Neural progenitor cell (in vitro differentiated cells): Measurements from ENCODE around the gene ATXN10. TPM values are rescaled to one million over a fixed set of nuclear protein-coding genes. Genes with fewer than 3 reads are reported as not detected.
A peak's percentile ranks its signal among the peaks of the same experiment; 100 is the strongest.

Experiments
- DNase-seq: peaks from one replicate; pipeline ENCODE4 v3.0.0-alpha.2; 2016; ENCODE audit warnings: low spot score
- H2AFZ ChIP-seq: fragments of 200-600 bp; sonication (generic); replicated peaks from 2 replicates; pipeline ENCODE4 v1.6.1; 2016; ENCODE audit warnings: antibody characterized with exemption
- H3F3A ChIP-seq: fragments of 200-600 bp; sonication (generic); 2 replicates; pipeline ENCODE4 v1.6.1; 2016; ENCODE audit warnings: antibody characterized with exemption, low read depth
- H3K27ac ChIP-seq: fragments of 200-600 bp; sonication (generic); 2 replicates; pipeline ENCODE4 v1.5.1; 2016; ENCODE audit warnings: mild to moderate bottlenecking
- H3K27me3 ChIP-seq: fragments of 200-600 bp; sonication (generic); 2 replicates; pipeline ENCODE4 v1.6.1; 2016; ENCODE audit warnings: mild to moderate bottlenecking, moderate library complexity
- H3K36me3 ChIP-seq: fragments of 200-600 bp; sonication (generic); 2 replicates; pipeline ENCODE4 v1.5.1; 2016
- H3K4me1 ChIP-seq: fragments of 200-600 bp; sonication (generic); 2 replicates; pipeline ENCODE4 v1.6.1; 2016; ENCODE audit warnings: mixed run types
- H3K4me2 ChIP-seq: fragments of 200-600 bp; sonication (generic); 2 replicates; pipeline ENCODE4 v1.6.1; 2016
- H3K4me3 ChIP-seq: fragments of 200-600 bp; sonication (generic); 2 replicates; pipeline ENCODE4 v1.5.1; 2016
- H3K79me2 ChIP-seq: fragments of 200-600 bp; sonication (generic); 2 replicates; pipeline ENCODE4 v1.6.1; 2016; ENCODE audit warnings: low read depth
- H3K9ac ChIP-seq: fragments of 200-600 bp; sonication (generic); 2 replicates; pipeline ENCODE4 v1.6.1; 2016
- H3K9me3 ChIP-seq: fragments of 200-600 bp; sonication (generic); 2 replicates; pipeline ENCODE4 v1.5.1; 2016; ENCODE audit warnings: low read depth
- H4K20me1 ChIP-seq: fragments of 200-600 bp; sonication (generic); 2 replicates; pipeline ENCODE4 v1.6.1; 2016; ENCODE audit warnings: low read depth
- H3K27ac Mint-ChIP-seq: 3 replicates; pipeline ENCODE4 v1.8.0; 2021; ENCODE audit warnings: mixed read lengths
- H3K27me3 Mint-ChIP-seq: 2 replicates; pipeline ENCODE4 v1.8.0; 2022; ENCODE audit warnings: low read depth, mild to moderate bottlenecking, inconsistent platforms, moderate library complexity, mixed read lengths; ENCODE audit not compliant: insufficient read depth
- H3K36me3 Mint-ChIP-seq: 3 replicates; pipeline ENCODE4 v1.8.0; 2021; ENCODE audit warnings: mixed read lengths
- H3K4me1 Mint-ChIP-seq: 3 replicates; pipeline ENCODE4 v1.8.0; 2021; ENCODE audit warnings: mixed read lengths
- H3K4me3 Mint-ChIP-seq: 3 replicates; pipeline ENCODE4 v1.8.0; 2021; ENCODE audit warnings: mild to moderate bottlenecking, moderate library complexity, mixed read lengths
- H3K9me3 Mint-ChIP-seq: 3 replicates; pipeline ENCODE4 v1.8.0; 2020; ENCODE audit warnings: mixed read lengths
- CTCF ChIP-seq: fragments of 200-600 bp; sonication (generic); IDR thresholded peaks from 2 replicates; pipeline ENCODE4 v1.5.1; 2017; ENCODE audit warnings: antibody characterized with exemption, mild to moderate bottlenecking
- EZH2 ChIP-seq: fragments of 200-600 bp; sonication (generic); IDR thresholded peaks from 2 replicates; pipeline ENCODE4 v1.6.1; 2017; ENCODE audit warnings: antibody characterized with exemption, mild to moderate bottlenecking, moderate library complexity
- EZH2phosphoT487 ChIP-seq: fragments of 200-600 bp; sonication (generic); IDR thresholded peaks from 2 replicates; pipeline ENCODE4 v1.6.1; 2017; ENCODE audit warnings: antibody characterized with exemption
- total RNA-seq: library from RNA; depleted of rRNA; stranded (reverse); fragments of >200 nt; gene quantifications from 2 replicates; pipeline ENCODE4 v1.2.3, GENCODE V29; 2015; ENCODE audit warnings: low replicate concordance

The ATXN10 gene
- total RNA-seq, 1 donor from 2014 or later: 168 TPM

- Histone ChIP-seq H4K20me1 (peaks cover 27% of the 10 kb centered on the region), H3K27ac (peak overlapping the region; percentile 94), H3K36me3 (no peaks in the 10 kb centered on the region), H3K27me3 (no peaks in the 10 kb centered on the region), H3K9ac (no peak overlapping the region), H3K4me2 (peak overlapping the region; percentile 77), H3F3A (peaks cover 50% of the 10 kb centered on the region), H3K79me2 (peaks cover 5% of the 10 kb centered on the region), H2AFZ (no peak overlapping the region), H3K4me1 (peaks cover 49% of the 10 kb centered on the region), H3K4me3 (no peak overlapping the region), H3K9me3 (no peaks in the 10 kb centered on the region)
- H3K27me3 Mint-ChIP-seq: peaks cover 4% of the 10 kb centered on the region
- DNase-seq: peak; percentile 65
- H3K27ac Mint-ChIP-seq: peak overlapping the region; percentile 67
- H3K4me3 Mint-ChIP-seq: peak overlapping the region; percentile 17
- TF ChIP-seq EZH2phosphoT487 (no peak), EZH2 (no peak), CTCF (no peak)
- peaks cover 39% of the 10 kb centered on the region for H3K36me3 Mint-ChIP-seq
- H3K4me1 Mint-ChIP-seq: peaks cover 60% of the 10 kb centered on the region
- H3K9me3 Mint-ChIP-seq: peaks cover 17% of the 10 kb centered on the region
These were observed 175.3 kb downstream of the ATXN10 start for GRCh38 chr22:45846952-45847351.

- Histone ChIP-seq H3K9ac (no peak overlapping the region), H3K4me3 (no peak overlapping the region), H3F3A (peaks cover 32% of the 10 kb centered on the region), H3K36me3 (peaks cover 8% of the 10 kb centered on the region), H3K4me2 (no peak overlapping the region), H3K4me1 (peaks cover 29% of the 10 kb centered on the region), H3K27ac (no peak overlapping the region), H3K79me2 (peaks cover 5% of the 10 kb centered on the region), H3K9me3 (peaks cover 7% of the 10 kb centered on the region), H3K27me3 (no peaks in the 10 kb centered on the region), H2AFZ (no peak overlapping the region), H4K20me1 (peaks cover 24% of the 10 kb centered on the region)
- TF ChIP-seq CTCF (no peak), EZH2 (no peak), EZH2phosphoT487 (no peak)
- Mint-ChIP-seq H3K4me1 (peaks cover 42% of the 10 kb centered on the region), H3K4me3 (no peak overlapping the region), H3K27me3 (peaks cover 4% of the 10 kb centered on the region), H3K36me3 (peaks cover 51% of the 10 kb centered on the region), H3K27ac (no peak overlapping the region), H3K9me3 (peaks cover 29% of the 10 kb centered on the region)
- no peak for DNase-seq
These were observed 177.3 kb downstream of the ATXN10 start for GRCh38 chr22:45848904-45849303.

DNA sequence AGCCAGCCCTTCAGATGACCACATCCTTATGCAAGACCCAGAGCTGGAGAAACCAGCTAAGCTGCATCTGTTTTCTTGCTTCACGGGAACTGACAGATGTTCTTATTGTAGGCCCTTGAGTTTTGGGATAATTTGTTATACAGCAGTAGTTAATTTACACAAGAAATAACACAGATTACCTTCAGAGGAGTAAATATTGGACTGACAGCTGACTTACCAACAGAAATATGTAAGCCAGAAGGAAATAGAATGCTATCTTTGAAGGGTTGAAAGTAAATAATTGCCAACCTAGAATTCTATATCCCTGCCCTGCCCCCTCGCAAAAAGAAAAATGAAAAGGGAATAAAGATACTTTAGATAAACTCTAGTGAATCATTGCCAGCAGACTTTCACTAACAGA lies 181.2 kb downstream of the ATXN10 start:
- peaks cover 45% of the 10 kb centered on the region for H3K9me3 Mint-ChIP-seq

More for the DNA sequence above, 181.2 kb downstream of the ATXN10 start:
- Mint-ChIP-seq H3K4me1 (peaks cover 7% of the 10 kb centered on the region), H3K27ac (no peak overlapping the region), H3K4me3 (no peak overlapping the region), H3K27me3 (peaks cover 4% of the 10 kb centered on the region), H3K36me3 (peaks cover 83% of the 10 kb centered on the region)
- no peak for DNase-seq
- H2AFZ ChIP-seq: no peak overlapping the region
- no peak overlapping the region for H3K4me3 ChIP-seq
- H3K9me3 ChIP-seq: peaks cover 7% of the 10 kb centered on the region
- no peaks in the 10 kb centered on the region for H3K79me2 ChIP-seq
- no peak overlapping the region for H3K27ac ChIP-seq
- H3K27me3 ChIP-seq: no peaks in the 10 kb centered on the region
- no peak overlapping the region for H3K4me2 ChIP-seq
- no peaks in the 10 kb centered on the region for H3F3A ChIP-seq
- H4K20me1 ChIP-seq: peaks cover under 1% of the 10 kb centered on the region
- H3K4me1 ChIP-seq: no peaks in the 10 kb centered on the region
- peaks cover 8% of the 10 kb centered on the region for H3K36me3 ChIP-seq
- TF ChIP-seq EZH2phosphoT487: no peak
- TF ChIP-seq EZH2: no peak
- no peak for TF ChIP-seq CTCF
- no peak overlapping the region for H3K9ac ChIP-seq
